ENCODE results near the gene RD3L. TPM values are rescaled to one million over a fixed set of nuclear protein-coding genes. Genes with fewer than 3 reads are reported as not detected.

RD3L gene
- total and polyA plus RNA-seq, 9 of the 15 experiments (the other 6 are each of a cell fraction or from before 2014, with no cell fraction given), result 0.14 TPM; not detected in 8

DNA sequence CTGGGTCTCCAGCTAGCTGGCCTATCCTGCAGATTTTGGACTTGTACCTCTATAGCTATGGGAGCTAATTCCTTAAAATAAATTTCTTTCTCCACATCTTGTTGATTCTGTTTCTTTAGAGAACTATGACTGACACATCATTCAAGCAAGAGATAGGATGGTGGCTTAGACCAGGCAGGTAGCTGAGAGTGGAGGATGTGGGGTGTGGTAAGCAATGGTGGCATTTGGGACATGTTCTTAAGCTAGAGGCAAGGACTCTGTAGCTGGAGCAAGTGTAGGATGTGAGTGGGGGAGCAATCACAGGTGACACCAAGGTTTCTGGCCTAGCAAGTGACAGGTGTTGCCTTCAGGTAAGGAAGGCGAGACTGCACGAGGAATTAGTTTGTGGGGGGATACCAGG, 7.2 kb downstream of the RD3L start:
- intact Hi-C loops (cut with micrococcal nuclease) (no loop called here), in situ Hi-C loops (cut with MboI) (no loop called here)
- POLR2A ChIA-PET, result no interaction called here
- Histone ChIP-seq H3K36me3 (ENCODE audit: control insufficient read depth, insufficient read depth, low read length) (no peaks in the 10 kb centered on the region), H3K4me1 (replicated peaks in 1 of 2; ENCODE audit: control insufficient read depth in 2 of 2, insufficient read depth in 2 of 2, low read length in 2 of 2) (no peaks in the 10 kb centered on the region; a peak in 1 of 5 replicates), H3K4me2 (ENCODE audit: insufficient read depth, low read length) (no peak overlapping the region), H3K79me2 (ENCODE audit: control insufficient read depth, insufficient read depth, low read length) (no peaks in the 10 kb centered on the region), H3K9ac (ENCODE audit: insufficient read depth in 1 of 2, low read depth in 2 of 2, low read length in 2 of 2) (no peak overlapping the region), H3K9me1 (ENCODE audit: control insufficient read depth, insufficient read depth, low read length) (no peaks in the 10 kb centered on the region), H2AFZ (ENCODE audit: low read depth, low read length) (no peak overlapping the region), H3K4me3 (no peak overlapping the region), H4K20me1 (replicated peaks; ENCODE audit: control insufficient read depth, insufficient read depth, low read length) (no peaks in the 10 kb centered on the region), H3K27me3 (ENCODE audit: control insufficient read depth in 2 of 2, insufficient read depth in 2 of 2, low read length in 2 of 2) (no peaks in the 10 kb centered on the region), H3K27ac (ENCODE audit: extremely low read depth, low read depth, low read length) (no peak overlapping the region), H3K9me3 (replicated peaks; ENCODE audit: control insufficient read depth, insufficient read depth, low read depth, low read length) (no peaks in the 10 kb centered on the region)
- no TSS peak for BruUV-seq (replicated peaks)
- CTCF ChIA-PET (ENCODE audit: low intra/inter-chr PET ratio), result no interaction called here
- 33% methylated on average over 2 of the region's 2 CpGs for WGBS (ENCODE audit: insufficient coverage, low coverage, missing lambda C conversion rate)
- FAIRE-seq (no peak), DNase-seq (ENCODE audit: extremely low read depth in 1 of 4, low spot score in 3 of 4) (no peak), ATAC-seq (no peak)
- TF ChIP-seq TAF15 (IDR thresholded peaks at IDR 0.05; ENCODE audit: low read depth, low read length) (no peak), C11orf30 (IDR thresholded peaks at IDR 0.05; ENCODE audit: low read depth) (no peak), DMBX1 (CRISPR knock-in tag; IDR thresholded peaks at IDR 0.05; ENCODE audit: borderline replicate concordance) (no peak), HLTF (IDR thresholded peaks at IDR 0.05) (no peak), POLR2AphosphoS5 (IDR thresholded peaks at IDR 0.05; ENCODE audit: control insufficient read depth, insufficient read depth, low read depth, low read length) (no peak), MTA2 (IDR thresholded peaks at IDR 0.05; ENCODE audit: low read depth) (no peak), BCL6 (CRISPR knock-in tag; IDR thresholded peaks at IDR 0.05) (no peak), CREBBP (IDR thresholded peaks at IDR 0.05; ENCODE audit: low read depth, low read length) (no peak), ETS2 (tag; IDR thresholded peaks at IDR 0.05; ENCODE audit: borderline replicate concordance, poor library complexity, severe bottlenecking) (no peak), DDX20 (tag; IDR thresholded peaks at IDR 0.05; ENCODE audit: low read depth) (no peak), E2F6 (IDR thresholded peaks at IDR 0.05; ENCODE audit: borderline replicate concordance in 1 of 2, extremely low read depth in 1 of 2, insufficient read depth in 1 of 2, insufficient read length in 1 of 2, low read depth in 1 of 2, low read length in 1 of 2, poor library complexity in 1 of 2, severe bottlenecking in 1 of 2) (no peak)
- TF ChIP-seq, protein P1, sequence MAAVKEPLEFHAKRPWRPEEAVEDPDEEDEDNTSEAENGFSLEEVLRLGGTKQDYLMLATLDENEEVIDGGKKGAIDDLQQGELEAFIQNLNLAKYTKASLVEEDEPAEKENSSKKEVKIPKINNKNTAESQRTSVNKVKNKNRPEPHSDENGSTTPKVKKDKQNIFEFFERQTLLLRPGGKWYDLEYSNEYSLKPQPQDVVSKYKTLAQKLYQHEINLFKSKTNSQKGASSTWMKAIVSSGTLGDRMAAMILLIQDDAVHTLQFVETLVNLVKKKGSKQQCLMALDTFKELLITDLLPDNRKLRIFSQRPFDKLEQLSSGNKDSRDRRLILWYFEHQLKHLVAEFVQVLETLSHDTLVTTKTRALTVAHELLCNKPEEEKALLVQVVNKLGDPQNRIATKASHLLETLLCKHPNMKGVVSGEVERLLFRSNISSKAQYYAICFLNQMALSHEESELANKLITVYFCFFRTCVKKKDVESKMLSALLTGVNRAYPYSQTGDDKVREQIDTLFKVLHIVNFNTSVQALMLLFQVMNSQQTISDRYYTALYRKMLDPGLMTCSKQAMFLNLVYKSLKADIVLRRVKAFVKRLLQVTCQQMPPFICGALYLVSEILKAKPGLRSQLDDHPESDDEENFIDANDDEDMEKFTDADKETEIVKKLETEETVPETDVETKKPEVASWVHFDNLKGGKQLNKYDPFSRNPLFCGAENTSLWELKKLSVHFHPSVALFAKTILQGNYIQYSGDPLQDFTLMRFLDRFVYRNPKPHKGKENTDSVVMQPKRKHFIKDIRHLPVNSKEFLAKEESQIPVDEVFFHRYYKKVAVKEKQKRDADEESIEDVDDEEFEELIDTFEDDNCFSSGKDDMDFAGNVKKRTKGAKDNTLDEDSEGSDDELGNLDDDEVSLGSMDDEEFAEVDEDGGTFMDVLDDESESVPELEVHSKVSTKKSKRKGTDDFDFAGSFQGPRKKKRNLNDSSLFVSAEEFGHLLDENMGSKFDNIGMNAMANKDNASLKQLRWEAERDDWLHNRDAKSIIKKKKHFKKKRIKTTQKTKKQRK (IDR thresholded peaks at IDR 0.05; ENCODE audit: borderline replicate concordance, low read depth, low read length), result no peak
- TF ChIP-seq, protein P2, sequence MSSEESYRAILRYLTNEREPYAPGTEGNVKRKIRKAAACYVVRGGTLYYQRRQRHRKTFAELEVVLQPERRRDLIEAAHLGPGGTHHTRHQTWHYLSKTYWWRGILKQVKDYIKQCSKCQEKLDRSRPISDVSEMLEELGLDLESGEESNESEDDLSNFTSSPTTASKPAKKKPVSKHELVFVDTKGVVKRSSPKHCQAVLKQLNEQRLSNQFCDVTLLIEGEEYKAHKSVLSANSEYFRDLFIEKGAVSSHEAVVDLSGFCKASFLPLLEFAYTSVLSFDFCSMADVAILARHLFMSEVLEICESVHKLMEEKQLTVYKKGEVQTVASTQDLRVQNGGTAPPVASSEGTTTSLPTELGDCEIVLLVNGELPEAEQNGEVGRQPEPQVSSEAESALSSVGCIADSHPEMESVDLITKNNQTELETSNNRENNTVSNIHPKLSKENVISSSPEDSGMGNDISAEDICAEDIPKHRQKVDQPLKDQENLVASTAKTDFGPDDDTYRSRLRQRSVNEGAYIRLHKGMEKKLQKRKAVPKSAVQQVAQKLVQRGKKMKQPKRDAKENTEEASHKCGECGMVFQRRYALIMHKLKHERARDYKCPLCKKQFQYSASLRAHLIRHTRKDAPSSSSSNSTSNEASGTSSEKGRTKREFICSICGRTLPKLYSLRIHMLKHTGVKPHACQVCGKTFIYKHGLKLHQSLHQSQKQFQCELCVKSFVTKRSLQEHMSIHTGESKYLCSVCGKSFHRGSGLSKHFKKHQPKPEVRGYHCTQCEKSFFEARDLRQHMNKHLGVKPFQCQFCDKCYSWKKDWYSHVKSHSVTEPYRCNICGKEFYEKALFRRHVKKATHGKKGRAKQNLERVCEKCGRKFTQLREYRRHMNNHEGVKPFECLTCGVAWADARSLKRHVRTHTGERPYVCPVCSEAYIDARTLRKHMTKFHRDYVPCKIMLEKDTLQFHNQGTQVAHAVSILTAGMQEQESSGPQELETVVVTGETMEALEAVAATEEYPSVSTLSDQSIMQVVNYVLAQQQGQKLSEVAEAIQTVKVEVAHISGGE (CRISPR knock-in tag; IDR thresholded peaks at IDR 0.05), result no peak
- TF ChIP-seq, protein P3, sequence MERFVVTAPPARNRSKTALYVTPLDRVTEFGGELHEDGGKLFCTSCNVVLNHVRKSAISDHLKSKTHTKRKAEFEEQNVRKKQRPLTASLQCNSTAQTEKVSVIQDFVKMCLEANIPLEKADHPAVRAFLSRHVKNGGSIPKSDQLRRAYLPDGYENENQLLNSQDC (CRISPR knock-in tag; IDR thresholded peaks at IDR 0.05), result no peak
